Uterus (tissue), 4 donors: Measurements from ENCODE around the gene ESRRG. TPM values are rescaled to one million over a fixed set of nuclear protein-coding genes. Genes with fewer than 3 reads are reported as not detected.

Experiments
- DNase-seq, 2 donors: peaks; one replicate each; pipeline ENCODE4 v3.0.0-alpha.2; 2019 to 2020
- H3K27ac ChIP-seq, 2 donors: fragments of 200-600 bp; sonication (generic); 1 replicate in 1 of 2; 2 replicates in 1 of 2; pipeline ENCODE4 v1.5.1; 2016 to 2018
- H3K27me3 ChIP-seq, 2 donors: fragments of 200-600 bp; sonication (generic); one replicate each; pipeline ENCODE4 v1.5.1; 2018 to 2019; ENCODE audit warnings: control low read depth in 1 of 2
- H3K36me3 ChIP-seq, 2 donors: fragments of 200-600 bp; sonication (generic); one replicate each; pipeline ENCODE4 v1.5.1; 2019; ENCODE audit warnings: control low read depth in 1 of 2
- H3K4me1 ChIP-seq, 2 donors: fragments of 200-600 bp; sonication (generic); one replicate each; pipeline ENCODE4 v1.5.1; 2018 to 2019; ENCODE audit warnings: control low read depth in 1 of 2
- H3K4me3 ChIP-seq, 2 donors: fragments of 200-600 bp; sonication (generic); 1 replicate in 1 of 2; 2 replicates in 1 of 2; pipeline ENCODE4 v1.5.1; 2018 to 2019; ENCODE audit warnings: mild to moderate bottlenecking in 1 of 2
- H3K9me3 ChIP-seq, 2 donors: fragments of 200-600 bp; sonication (generic); one replicate each; pipeline ENCODE4 v1.5.1; 2019; ENCODE audit warnings: control low read depth in 1 of 2
- POLR2A ChIP-seq, 2 donors: fragments of 450-650 bp; IDR thresholded peaks; one replicate each; pipeline ENCODE4 v1.6.1; 2016; ENCODE audit warnings: antibody characterized with exemption in 2 of 2, mild to moderate bottlenecking in 1 of 2, moderate library complexity in 1 of 2
- intact Hi-C: fragments of 100-400 bp; cut with DNase I; formaldehyde crosslinking; loops from one replicate; pipeline ENCODE4 v1.15.1; 2023; ENCODE audit warnings: low total_unique reads
- total RNA-seq, 4 donors: library from RNA; depleted of rRNA in 3 of 4; stranded (reverse); fragments of >200 nt in 3 of 4; gene quantifications; one replicate each; pipeline versions ENCODE4 v1.1.0 to v1.2.4, GENCODE V29; 2014 to 2023
- TF ChIP-seq, protein P1 (sequence below), 4 experiments: fragments of 200-600 bp in 2 of 4; fragments of 450-650 bp in 2 of 4; sonication (generic) in 2 of 4; IDR thresholded peaks; one replicate each; pipeline ENCODE4 v1.5.1; 2016 to 2019; ENCODE audit warnings: antibody characterized with exemption in 4 of 4, mild to moderate bottlenecking in 2 of 4, moderate library complexity in 1 of 4
- donor health status: DM: yes; HTN: yes; CAD: no.

ESRRG gene
- total RNA-seq, 4 donors from 2014 or later = 0.21 to 14.6 (median 0.29) TPM; not detected in 1

DNA sequence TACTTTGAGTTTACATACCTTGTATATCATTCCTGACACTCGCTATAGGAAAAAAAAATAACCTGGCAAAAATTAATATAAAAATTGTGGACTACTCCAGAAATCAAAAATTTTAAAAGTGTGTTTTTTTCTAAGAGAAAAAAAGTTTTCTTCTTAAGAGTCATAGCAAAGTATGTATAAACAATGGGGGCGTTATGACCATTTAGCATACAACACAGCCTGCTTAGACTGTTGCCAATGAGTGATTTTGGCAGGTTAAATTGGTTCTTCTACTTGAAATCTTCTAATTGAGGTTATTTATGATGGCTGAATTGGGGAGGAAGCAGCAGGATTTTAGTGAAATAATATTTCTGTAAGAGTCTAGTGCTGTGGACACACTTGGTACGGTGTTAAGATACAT, 169.5 kb downstream of the ESRRG start:
- H3K9me3 ChIP-seq = no peaks in the 10 kb centered on the region
- no peaks in the 10 kb centered on the region for H3K36me3 ChIP-seq
- intact Hi-C loops = no loop called here
- H3K27ac ChIP-seq = no peak overlapping the region
- no peak for DNase-seq
- TF ChIP-seq POLR2A (IDR thresholded peaks at IDR 0.05) = no peak
- TF ChIP-seq, protein P1, sequence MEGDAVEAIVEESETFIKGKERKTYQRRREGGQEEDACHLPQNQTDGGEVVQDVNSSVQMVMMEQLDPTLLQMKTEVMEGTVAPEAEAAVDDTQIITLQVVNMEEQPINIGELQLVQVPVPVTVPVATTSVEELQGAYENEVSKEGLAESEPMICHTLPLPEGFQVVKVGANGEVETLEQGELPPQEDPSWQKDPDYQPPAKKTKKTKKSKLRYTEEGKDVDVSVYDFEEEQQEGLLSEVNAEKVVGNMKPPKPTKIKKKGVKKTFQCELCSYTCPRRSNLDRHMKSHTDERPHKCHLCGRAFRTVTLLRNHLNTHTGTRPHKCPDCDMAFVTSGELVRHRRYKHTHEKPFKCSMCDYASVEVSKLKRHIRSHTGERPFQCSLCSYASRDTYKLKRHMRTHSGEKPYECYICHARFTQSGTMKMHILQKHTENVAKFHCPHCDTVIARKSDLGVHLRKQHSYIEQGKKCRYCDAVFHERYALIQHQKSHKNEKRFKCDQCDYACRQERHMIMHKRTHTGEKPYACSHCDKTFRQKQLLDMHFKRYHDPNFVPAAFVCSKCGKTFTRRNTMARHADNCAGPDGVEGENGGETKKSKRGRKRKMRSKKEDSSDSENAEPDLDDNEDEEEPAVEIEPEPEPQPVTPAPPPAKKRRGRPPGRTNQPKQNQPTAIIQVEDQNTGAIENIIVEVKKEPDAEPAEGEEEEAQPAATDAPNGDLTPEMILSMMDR (IDR thresholded peaks at IDR 0.05) = no peak
- H3K4me3 ChIP-seq = no peak overlapping the region
- H3K4me1 ChIP-seq = no peaks in the 10 kb centered on the region
- no peaks in the 10 kb centered on the region for H3K27me3 ChIP-seq

DNA sequence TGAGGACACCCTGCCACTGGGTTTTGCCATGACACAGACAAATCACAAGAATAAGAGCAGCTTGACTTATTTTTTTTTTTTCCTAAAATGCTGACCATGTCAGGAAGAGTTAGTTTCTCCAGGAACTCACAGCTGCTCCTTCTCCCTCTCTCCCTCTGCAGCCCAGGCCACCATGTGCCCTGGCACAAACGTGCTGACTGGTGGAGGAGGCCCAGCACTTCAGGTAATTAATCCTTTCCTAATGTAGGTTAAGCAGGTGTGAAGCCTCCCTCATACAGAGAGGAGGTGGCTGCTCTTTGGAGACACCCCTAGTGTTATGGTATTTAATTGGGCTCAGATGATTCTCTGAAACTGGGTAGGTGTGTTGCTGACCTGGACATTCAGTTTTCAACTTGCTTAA, 170.2 kb downstream of the ESRRG start:
- no peak for DNase-seq
- no peak overlapping the region for H3K27ac ChIP-seq
- H3K4me1 ChIP-seq = no peaks in the 10 kb centered on the region
- no peaks in the 10 kb centered on the region for H3K36me3 ChIP-seq
- no peak for TF ChIP-seq POLR2A (IDR thresholded peaks at IDR 0.05)
- TF ChIP-seq, protein P1 (IDR thresholded peaks at IDR 0.05) = no peak
- no peaks in the 10 kb centered on the region for H3K9me3 ChIP-seq
- no peak overlapping the region for H3K4me3 ChIP-seq
- H3K27me3 ChIP-seq = no peaks in the 10 kb centered on the region
- intact Hi-C loops = no loop called here

DNA sequence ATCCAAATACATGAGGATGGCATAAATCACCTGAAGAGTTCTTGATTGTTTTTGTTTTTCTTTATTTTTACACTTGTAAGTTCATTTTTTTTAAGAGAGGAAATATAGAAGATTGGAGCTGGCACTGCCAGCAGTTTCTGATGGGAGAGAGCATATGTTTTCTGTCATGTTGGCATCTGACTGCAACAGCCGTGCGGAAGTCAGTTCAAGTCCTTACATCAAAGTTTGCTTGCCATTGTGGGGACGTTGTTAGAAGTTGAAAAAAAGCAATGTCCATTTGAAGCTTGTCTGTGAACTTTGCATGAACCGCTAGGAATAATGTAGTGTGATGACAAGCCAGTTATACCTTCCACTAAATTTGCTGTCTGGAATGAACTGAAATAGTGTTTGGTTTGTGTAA, 173.4 kb downstream of the ESRRG start:
- H3K4me1 ChIP-seq = no peaks in the 10 kb centered on the region
- TF ChIP-seq, protein P1 (IDR thresholded peaks at IDR 0.05) = no peak
- no peak for TF ChIP-seq POLR2A (IDR thresholded peaks at IDR 0.05)
- intact Hi-C loops = no loop called here

DNA sequence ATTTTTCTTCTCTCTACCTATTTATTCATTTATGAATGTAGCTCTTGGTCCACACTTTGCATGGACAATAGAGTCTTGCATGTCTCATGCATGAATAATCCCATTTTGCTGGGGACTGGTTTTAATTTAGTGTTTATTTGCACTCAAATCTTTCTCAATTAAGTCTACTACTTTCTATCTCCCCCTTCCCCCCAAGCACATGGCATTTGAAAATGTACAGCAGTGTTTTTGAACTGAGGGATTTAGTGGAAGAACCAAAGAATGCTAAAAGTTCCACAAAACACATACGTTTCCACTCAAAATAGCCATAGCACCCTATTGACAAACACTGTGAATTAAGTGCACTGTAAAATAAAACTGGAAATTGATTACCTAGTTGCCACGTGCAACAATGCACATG, 180.5 kb downstream of the ESRRG start:
- intact Hi-C loops = no loop called here
- Histone ChIP-seq H3K36me3 (no peaks in the 10 kb centered on the region), H3K4me3 (no peak overlapping the region), H3K27ac (no peak overlapping the region), H3K4me1 (no peaks in the 10 kb centered on the region), H3K9me3 (no peaks in the 10 kb centered on the region), H3K27me3 (no peaks in the 10 kb centered on the region)
- TF ChIP-seq, protein P1 (IDR thresholded peaks at IDR 0.05) = no peak
- no peak for TF ChIP-seq POLR2A (IDR thresholded peaks at IDR 0.05)
- no peak for DNase-seq

More for the DNA sequence above, 173.4 kb downstream of the ESRRG start:
- Histone ChIP-seq H3K36me3 (no peaks in the 10 kb centered on the region), H3K27ac (no peak overlapping the region), H3K27me3 (no peaks in the 10 kb centered on the region), H3K9me3 (no peaks in the 10 kb centered on the region), H3K4me3 (no peak overlapping the region)
- no peak for DNase-seq

DNA sequence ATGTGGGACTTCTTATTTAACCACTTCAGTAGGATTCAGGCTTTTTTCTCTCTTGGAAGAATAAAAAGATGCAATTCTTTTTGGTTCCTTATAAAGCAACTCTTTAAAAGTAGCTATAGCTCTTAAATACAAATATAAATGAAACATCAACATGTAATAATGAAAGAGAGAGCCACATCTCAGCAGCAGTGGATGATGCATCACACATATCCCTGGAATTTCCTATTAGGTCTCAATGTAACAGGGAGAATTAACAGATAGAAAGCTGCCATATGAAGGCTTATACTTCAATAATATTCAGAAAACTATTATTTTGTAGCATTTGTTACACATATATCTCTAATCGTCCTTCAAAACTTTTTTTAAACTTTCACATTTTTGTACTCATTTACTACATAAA, 181.0 kb downstream of the ESRRG start:
- Histone ChIP-seq H3K9me3 (no peaks in the 10 kb centered on the region), H3K27ac (no peak overlapping the region), H3K36me3 (no peaks in the 10 kb centered on the region), H3K4me3 (no peak overlapping the region), H3K27me3 (no peaks in the 10 kb centered on the region), H3K4me1 (no peaks in the 10 kb centered on the region)
- intact Hi-C loops = no loop called here
- DNase-seq = no peak
- no peak for TF ChIP-seq POLR2A (IDR thresholded peaks at IDR 0.05)
- TF ChIP-seq, protein P1 (IDR thresholded peaks at IDR 0.05) = no peak
